Stomach (tissue), 4 donors: ENCODE measurements around the gene HDLBP.

Experiments
- EP300 ChIP-seq: sonication (generic); formaldehyde crosslinking; IDR thresholded peaks from one replicate; pipeline ENCODE4 v1.6.1; 2017; ENCODE audit warnings: antibody characterized with exemption
- POLR2A ChIP-seq, 4 donors: fragments of 450-650 bp; IDR thresholded peaks; one replicate each; pipeline ENCODE4 v1.6.1; 2016; ENCODE audit warnings: antibody characterized with exemption in 4 of 4, control low read depth in 2 of 4, mild to moderate bottlenecking in 1 of 4, moderate library complexity in 1 of 4
- POLR2AphosphoS5 ChIP-seq, 3 donors: sonication (generic); formaldehyde crosslinking; IDR thresholded peaks; one replicate each; pipeline ENCODE4 v1.6.1; 2016; ENCODE audit warnings: antibody characterized with exemption in 3 of 3
- TF ChIP-seq, protein P1 (sequence below), 7 experiments: fragments of 450-650 bp in 4 of 7; fragments of 200-600 bp in 3 of 7; sonication (generic) in 3 of 7; IDR thresholded peaks; one replicate each; pipeline ENCODE4 v1.5.1; 2016 to 2019; ENCODE audit warnings: antibody characterized with exemption in 7 of 7, control low read depth in 2 of 7, mild to moderate bottlenecking in 1 of 7

DNA sequence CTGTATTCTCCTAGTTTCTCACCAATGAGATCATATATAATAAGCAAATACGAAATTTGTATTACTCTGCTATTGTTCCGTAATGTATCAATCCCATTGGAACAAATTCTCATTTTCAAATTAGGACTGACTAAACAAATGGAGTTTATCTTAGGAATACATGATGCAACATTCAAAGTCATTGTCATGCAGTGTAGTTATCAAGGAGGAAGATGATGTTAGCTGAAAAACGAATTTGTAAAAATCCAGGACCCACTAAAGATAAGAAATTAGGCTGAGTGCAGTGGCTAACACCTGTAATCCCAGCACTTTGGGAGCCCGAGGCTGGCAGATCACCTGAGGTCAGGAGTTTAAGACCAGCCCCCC is 15.1 kb upstream of the HDLBP start:
- TF ChIP-seq, protein P1, sequence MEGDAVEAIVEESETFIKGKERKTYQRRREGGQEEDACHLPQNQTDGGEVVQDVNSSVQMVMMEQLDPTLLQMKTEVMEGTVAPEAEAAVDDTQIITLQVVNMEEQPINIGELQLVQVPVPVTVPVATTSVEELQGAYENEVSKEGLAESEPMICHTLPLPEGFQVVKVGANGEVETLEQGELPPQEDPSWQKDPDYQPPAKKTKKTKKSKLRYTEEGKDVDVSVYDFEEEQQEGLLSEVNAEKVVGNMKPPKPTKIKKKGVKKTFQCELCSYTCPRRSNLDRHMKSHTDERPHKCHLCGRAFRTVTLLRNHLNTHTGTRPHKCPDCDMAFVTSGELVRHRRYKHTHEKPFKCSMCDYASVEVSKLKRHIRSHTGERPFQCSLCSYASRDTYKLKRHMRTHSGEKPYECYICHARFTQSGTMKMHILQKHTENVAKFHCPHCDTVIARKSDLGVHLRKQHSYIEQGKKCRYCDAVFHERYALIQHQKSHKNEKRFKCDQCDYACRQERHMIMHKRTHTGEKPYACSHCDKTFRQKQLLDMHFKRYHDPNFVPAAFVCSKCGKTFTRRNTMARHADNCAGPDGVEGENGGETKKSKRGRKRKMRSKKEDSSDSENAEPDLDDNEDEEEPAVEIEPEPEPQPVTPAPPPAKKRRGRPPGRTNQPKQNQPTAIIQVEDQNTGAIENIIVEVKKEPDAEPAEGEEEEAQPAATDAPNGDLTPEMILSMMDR (IDR thresholded peaks at IDR 0.05): no peak
- TF ChIP-seq POLR2A (IDR thresholded peaks at IDR 0.05): no peak
- TF ChIP-seq EP300: no peak
- TF ChIP-seq POLR2AphosphoS5 (IDR thresholded peaks at IDR 0.05): no peak
